Activated CD8-positive, alpha-beta T cell treated with anti-CD3 and anti-CD28 coated beads for 36 hours (primary cell): ENCODE results near the gene BSPRY. TPM values are rescaled to one million over a fixed set of nuclear protein-coding genes. Genes with fewer than 3 reads are reported as not detected.

Experiments used
- ATAC-seq: fragments of 200-7000 bp; cut with Tn5 transposase; one replicate; pipeline ENCODE4 v1.10.0; 2021; ENCODE audit warnings: mild to moderate bottlenecking, moderate library complexity
- CTCF ChIA-PET: fragments of 350-600 bp; sonication (Branson Sonifier 250); formaldehyde crosslinking; loops from one replicate; lab custom pipeline; 2021; ENCODE audit warnings: antibody characterized with exemption; lab: Charles Lee
- POLR2A ChIA-PET: fragments of 350-600 bp; sonication (Branson Sonifier 250); formaldehyde crosslinking; loops from one replicate; lab custom pipeline; 2021; ENCODE audit warnings: antibody characterized with exemption; lab: Charles Lee
- DNase-seq: peaks from one replicate; pipeline ENCODE4 v3.0.0-alpha.2; 2020
- H3K27ac Mint-ChIP-seq: one replicate; pipeline ENCODE4 v1.8.0; 2021; ENCODE audit warnings: mild to moderate bottlenecking, mixed read lengths
- H3K27me3 Mint-ChIP-seq: one replicate; pipeline ENCODE4 v1.8.0; 2021; ENCODE audit warnings: mixed read lengths
- H3K36me3 Mint-ChIP-seq: one replicate; pipeline ENCODE4 v1.8.0; 2021; ENCODE audit warnings: low read depth, mixed read lengths
- H3K4me1 Mint-ChIP-seq: one replicate; pipeline ENCODE4 v1.8.0; 2021; ENCODE audit warnings: low read depth, mixed read lengths
- H3K4me3 Mint-ChIP-seq: one replicate; pipeline ENCODE4 v1.8.0; 2021; ENCODE audit warnings: mild to moderate bottlenecking, moderate library complexity, mixed read lengths
- H3K9me3 Mint-ChIP-seq: one replicate; pipeline ENCODE4 v1.8.0; 2021; ENCODE audit warnings: mixed read lengths
- CTCF ChIP-seq: fragments of 200-600 bp; IDR thresholded peaks from one replicate; pipeline ENCODE4 v1.8.0; 2022; ENCODE audit warnings: antibody characterized with exemption, mild to moderate bottlenecking
- intact Hi-C: fragments of 100-400 bp; cut with micrococcal nuclease; formaldehyde crosslinking; loops from one replicate; pipeline ENCODE4 v1.10.0; 2022
- total RNA-seq, 2 experiments: library from RNA; stranded (reverse); gene quantifications; one replicate each; pipeline ENCODE4 v1.2.3, GENCODE V29; 2021

Gene BSPRY
- total RNA-seq, 2 experiments from 2014 or later = 8.2 to 9.1 TPM

DNA sequence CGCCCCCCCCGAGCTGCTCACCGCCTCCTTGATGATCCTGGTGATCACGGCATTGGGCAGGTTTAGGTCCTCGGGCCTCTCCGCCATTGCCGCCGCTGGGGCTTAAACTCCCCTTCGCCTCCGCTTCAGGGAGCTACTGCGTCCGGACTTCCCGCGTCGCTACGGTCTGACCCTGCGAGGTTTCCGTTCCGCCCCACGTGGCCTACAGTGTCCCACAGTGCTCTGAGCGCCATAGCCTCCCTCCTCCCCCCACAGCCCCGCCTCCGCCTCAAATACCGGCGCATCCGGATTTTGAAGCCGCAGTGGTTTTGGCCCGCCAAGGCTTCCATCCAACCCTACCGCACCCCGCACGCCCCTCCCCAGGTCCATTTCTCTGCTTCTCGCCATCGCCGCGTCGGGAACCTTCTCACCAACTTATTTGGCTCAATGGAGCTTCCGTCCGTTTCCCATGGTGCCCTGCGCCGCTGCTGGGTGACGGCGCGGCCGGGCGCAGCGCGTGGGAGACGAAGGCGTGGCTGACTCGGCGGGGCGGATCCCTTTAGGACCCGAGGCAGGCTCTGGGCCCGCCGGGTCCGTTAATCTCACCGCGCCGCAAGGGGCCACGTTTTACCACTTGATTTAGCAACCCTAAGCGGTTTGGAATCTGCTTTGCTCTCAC lies 61.0 kb downstream of the BSPRY start, which contains the start of the genes C9orf43 and POLE3:
Gene C9orf43 (plus strand): TSS at position 541 of the 658 bp plus-strand sequence. CDS start 2,747 bp downstream, outside the sequence.
Gene POLE3 (minus strand): TSS at position 469 of the 658 bp plus-strand sequence. CDS start 382 bp downstream, at position 87.
- Mint-ChIP-seq H3K4me3 (peak within 1 kb of the TSS; percentile 86), H3K27me3 (no peaks in the 10 kb centered on the region), H3K9me3 (no peaks in the 10 kb centered on the region), H3K4me1 (peaks cover 32% of the 10 kb centered on the region), H3K27ac (peak within 1 kb of the TSS; percentile 99), H3K36me3 (peaks cover 32% of the 10 kb centered on the region)
- POLR2A ChIA-PET = interaction anchor here (0.8 to 4.9 kb wide), 20 partner anchors 9 to 210 kb away, joined by 3 to 45 read pairs (median 4); partner anchors contain the start of genes ALAD, BSPRY, CDC26 and PRPF4
- intact Hi-C loops = no loop called here
- CTCF ChIA-PET = interaction anchor here (1.0 to 7.0 kb wide), 11 partner anchors 9 to 248 kb away, joined by 3 to 49 read pairs (median 3); partner anchors contain the start of genes ALAD, CDC26 and PRPF4
- ATAC-seq (peak; percentile 92), DNase-seq (peak; percentile 98)
- no peak for TF ChIP-seq CTCF

GRCh38 chr9:113416149-113416721 lies 66.9 kb downstream of the BSPRY start:
- intact Hi-C loops = no loop called here
- ChIA-PET POLR2A (no interaction called here), CTCF (interaction anchor here (1.2 to 1.9 kb wide), 2 partner anchors 16 to 141 kb away, joined by 4 read pairs; partner anchors contain the start of genes ALAD, CDC26 and PRPF4)
- no peaks in the 10 kb centered on the region for H3K36me3 Mint-ChIP-seq
- ATAC-seq (no peak), DNase-seq (no peak)
- TF ChIP-seq CTCF = no peak
- H3K27me3 Mint-ChIP-seq = no peaks in the 10 kb centered on the region
- H3K4me3 Mint-ChIP-seq = no peak overlapping the region
- no peaks in the 10 kb centered on the region for H3K9me3 Mint-ChIP-seq
- no peak overlapping the region for H3K27ac Mint-ChIP-seq
- peaks cover 5% of the 10 kb centered on the region for H3K4me1 Mint-ChIP-seq

GRCh38 chr9:113417370-113417769 lies 68.0 kb downstream of the BSPRY start:
- no peak for ATAC-seq
- ChIA-PET POLR2A (no interaction called here), CTCF (interaction anchor here (1.0 to 1.9 kb wide), 2 partner anchors 17 to 162 kb away, joined by 3 to 4 read pairs; partner anchors contain the start of gene ALAD)
- no peak for TF ChIP-seq CTCF
- Mint-ChIP-seq H3K27ac (no peak overlapping the region), H3K36me3 (no peaks in the 10 kb centered on the region), H3K4me3 (no peak overlapping the region), H3K4me1 (no peaks in the 10 kb centered on the region), H3K27me3 (no peaks in the 10 kb centered on the region), H3K9me3 (no peaks in the 10 kb centered on the region)
- intact Hi-C loops = no loop called here
- DNase-seq = no peak

Other genes with a start within 250 kb of the BSPRY start
- 1 to 10 TPM; 1.6 to 3.4 TPM for gene SLC31A2, start 198.5 kb upstream of the BSPRY start, total RNA-seq
- gene FKBP15, start 128.3 kb upstream of the BSPRY start, total RNA-seq = 10 to 100 TPM; 32.5 to 33.7 TPM
- 10 to 100 TPM; 18.3 to 19.2 TPM for gene SLC31A1, start 128.0 kb upstream of the BSPRY start, total RNA-seq
- gene CDC26, start 74.0 kb upstream of the BSPRY start, total RNA-seq = 10 to 100 TPM; 28.0 to 30.4 TPM
- gene PRPF4, start 73.9 kb upstream of the BSPRY start, total RNA-seq = 10 to 100 TPM; 52.9 to 56.5 TPM
- gene RNF183, start 46.2 kb upstream of the BSPRY start, total RNA-seq = under 1 TPM in 1 of 2 experiments, not detected in 1; 0.27 TPM
- 1 to 10 TPM; 1.3 to 1.4 TPM for gene WDR31, start 9.3 kb upstream of the BSPRY start, total RNA-seq
- gene HDHD3, start 27.4 kb downstream of the BSPRY start, total RNA-seq = 10 to 100 TPM; 11.6 to 13.3 TPM
- gene ALAD, start 51.7 kb downstream of the BSPRY start, total RNA-seq = 10 to 100 TPM; 16.2 to 16.3 TPM
- gene POLE3, start 61.1 kb downstream of the BSPRY start, total RNA-seq = 10 to 100 TPM; 49.0 to 50.9 TPM
- under 1 TPM; 0.74 to 0.83 TPM for gene C9orf43, start 61.2 kb downstream of the BSPRY start, total RNA-seq
- gene RGS3, start 114.2 kb downstream of the BSPRY start, total RNA-seq = 10 to 100 TPM; 51.0 to 51.5 TPM